ENCODE data around the gene PDE4A. TPM values are rescaled to one million over a fixed set of nuclear protein-coding genes. Genes with fewer than 3 reads are reported as not detected.

The PDE4A gene
- total and polyA plus RNA-seq, 2 donors (not counting 3 experiments of a cell fraction or from before 2014, with no cell fraction given) = 3.8 to 10.0 TPM

- Histone ChIP-seq H3K4me1 (ENCODE audit: control insufficient read depth, extremely low read depth, insufficient read depth, low read length) (no peaks in the 10 kb centered on the region), H3K79me2 (ENCODE audit: control insufficient read depth, insufficient read depth, low read length) (peaks cover 20% of the 10 kb centered on the region), H3K9me3 (replicated peaks; ENCODE audit: control insufficient read depth, insufficient read depth, low read length) (no peaks in the 10 kb centered on the region), H3K4me2 (ENCODE audit: insufficient read depth, low read length) (no peak overlapping the region), H3K9me1 (replicated peaks; ENCODE audit: control insufficient read depth, extremely low read depth, insufficient read depth, low read length) (no peaks in the 10 kb centered on the region), H3K27me3 (ENCODE audit: control insufficient read depth in 2 of 2, insufficient read depth in 2 of 2, low read length in 2 of 2) (no peaks in the 10 kb centered on the region), H4K20me1 (replicated peaks; ENCODE audit: control insufficient read depth, extremely low read depth, insufficient read depth, low read length) (no peaks in the 10 kb centered on the region), H3K27ac (ENCODE audit: insufficient read depth, low read depth, low read length) (no peak overlapping the region), H3K9ac (replicated peaks; ENCODE audit: extremely low read depth, insufficient read depth, low read length) (no peak overlapping the region), H3K36me3 (ENCODE audit: control insufficient read depth in 2 of 2, extremely low read depth in 1 of 2, insufficient read depth in 2 of 2, low read length in 2 of 2) (peaks cover 13 to 17% of the 10 kb centered on the region in 2 experiments), H2AFZ (ENCODE audit: low read depth, low read length) (no peak overlapping the region), H3K4me3 (replicated peaks in 1 of 3; ENCODE audit: insufficient read depth in 1 of 3, low read depth in 1 of 3, low read length in 3 of 3) (no peak overlapping the region)
- TF ChIP-seq EZH2 (IDR thresholded peaks at IDR 0.05; ENCODE audit: borderline replicate concordance, low read depth, low read length, severe bottlenecking) (no peak), GATA2 (IDR thresholded peaks at IDR 0.05; ENCODE audit: insufficient read depth, insufficient read length, low read depth, low read length) (no peak), JUN (IDR thresholded peaks at IDR 0.05; ENCODE audit: borderline replicate concordance, insufficient read depth, insufficient read length, low read depth) (no peak), MAX (IDR thresholded peaks at IDR 0.05; ENCODE audit: insufficient read depth, insufficient read length) (no peak), FOS (IDR thresholded peaks at IDR 0.05; ENCODE audit: borderline replicate concordance, insufficient read depth, low read length) (no peak), POLR2AphosphoS5 (IDR thresholded peaks at IDR 0.05; ENCODE audit: insufficient read depth, low read depth, low read length) (no peak), POLR2A (IDR thresholded peaks at IDR 0.05; ENCODE audit: low read depth, low read length) (no peak), MYC (IDR thresholded peaks at IDR 0.05; ENCODE audit: low read depth, low read length) (no peak), CTCF (IDR thresholded peaks at IDR 0.05; ENCODE audit: extremely low read depth in 1 of 2, insufficient read depth in 1 of 2, low read depth in 1 of 2, low read length in 2 of 2) (no peak)
- DNase-seq (ENCODE audit: low read depth, low spot score) (no peak), FAIRE-seq (no peak)
- CTCF ChIA-PET = interaction anchor here (1.1 to 1.7 kb wide), 5 partner anchors 8 to 208 kb away, joined by 3 to 4 read pairs (median 4); no protein-coding TSS in a partner anchor
- POLR2A ChIA-PET = no interaction called here
- intact Hi-C loops (cut with micrococcal nuclease) (no loop called here), dilution Hi-C loops (cut with MboI; ENCODE audit: extremely low pct_ligation_motif_present, low sequenced_read_pairs) (no loop called here)
- BruUV-seq (replicated peaks) = no TSS peak
Measured at GRCh38 chr19:10491472-10492047, 71.2 kb downstream of the PDE4A start.

Data from endothelial cell of umbilical vein (primary cell).